ENCODE data around the gene HRAS.

HRAS gene

DNA sequence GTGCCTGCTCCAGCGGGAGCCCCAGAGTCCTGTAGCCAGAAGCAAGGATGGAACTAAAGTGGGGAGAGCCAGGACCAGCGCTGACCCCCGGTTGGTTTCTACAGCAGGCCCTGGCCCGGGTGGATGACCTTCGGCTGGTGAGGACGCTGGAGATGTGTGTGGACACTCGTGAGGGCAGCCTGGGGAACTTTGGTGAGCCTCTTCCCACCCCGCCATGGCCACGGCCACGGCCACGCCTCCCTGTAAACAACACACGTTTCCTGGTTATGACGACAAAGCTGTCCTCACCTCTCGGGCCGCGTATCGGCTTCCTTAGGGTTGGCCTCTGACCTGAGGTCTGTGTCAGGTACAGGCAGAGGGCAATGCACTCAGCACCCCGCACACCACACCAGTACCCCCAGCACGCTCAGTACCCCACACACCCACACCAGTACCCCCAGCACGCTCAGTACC is 6.1 kb upstream of the HRAS start:
- Histone ChIP-seq H3K9ac (ENCODE audit: low read length in 5 of 5) (no peak overlapping the region), H3K4me1 (ENCODE audit: control insufficient read depth in 5 of 5, insufficient read depth in 5 of 5, low read length in 5 of 5) (peaks cover 0 to 14% (median 14%) of the 10 kb centered on the region in 5 donors), H3K9me3 (ENCODE audit: control insufficient read depth in 5 of 5, low read length in 5 of 5) (no peaks in the 10 kb centered on the region), H3K27ac (ENCODE audit: low read depth, low read length) (no peak overlapping the region), H3K36me3 (ENCODE audit: control insufficient read depth in 5 of 5, insufficient read depth in 5 of 5, low read length in 5 of 5) (no peaks in the 10 kb centered on the region), H3K27me3 (ENCODE audit: control insufficient read depth in 5 of 5, insufficient read depth in 4 of 5, low read length in 5 of 5) (peaks cover 0 to 17% (median 9%) of the 10 kb centered on the region in 5 donors), H3K4me3 (ENCODE audit: low read depth in 1 of 5, low read length in 5 of 5) (no peak overlapping the region)

DNA sequence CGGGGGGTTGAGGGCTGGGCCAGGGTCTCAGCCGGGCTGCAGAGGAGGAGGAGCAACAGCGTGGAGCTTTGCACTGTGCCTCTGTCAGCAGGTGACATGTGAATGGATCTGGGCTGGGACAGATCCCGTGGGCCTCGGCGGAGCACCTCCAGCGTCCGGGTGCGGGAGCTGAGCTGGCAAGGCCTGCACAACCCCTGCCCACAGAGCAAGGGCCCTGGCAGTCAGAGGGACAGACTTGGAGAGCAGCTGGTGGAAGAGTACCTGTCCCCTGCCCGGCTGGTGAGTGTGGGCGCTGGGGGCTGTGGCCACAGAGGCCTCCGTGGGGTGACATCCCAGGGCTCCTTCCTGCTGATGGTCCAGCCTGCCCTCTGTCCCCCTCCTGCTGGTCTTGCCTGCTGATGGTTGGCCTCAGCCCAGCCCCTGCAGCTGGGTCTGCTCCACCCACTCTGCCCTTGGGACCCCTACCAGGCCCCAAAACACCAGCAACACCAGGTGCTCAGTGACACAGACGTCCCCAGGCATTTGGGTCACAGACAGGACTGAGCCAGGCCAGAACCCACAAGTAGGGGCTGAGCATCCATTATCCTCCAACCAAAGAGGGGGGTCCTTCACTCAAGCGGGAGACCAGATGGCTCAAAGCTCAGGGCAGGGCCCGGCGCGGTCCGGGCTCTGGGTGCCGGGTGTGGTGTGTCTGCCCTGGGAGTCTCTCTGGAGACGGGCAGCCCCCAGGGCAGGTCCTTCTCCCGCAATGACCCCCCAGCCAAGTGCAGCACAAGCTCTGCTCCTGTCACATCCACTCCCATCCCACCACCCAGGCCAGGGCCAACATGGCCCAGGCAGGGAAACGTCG is 5.4 kb upstream of the HRAS start:
- no peak overlapping the region for H3K9ac ChIP-seq (ENCODE audit: low read length in 5 of 5)
- H3K4me1 ChIP-seq (ENCODE audit: control insufficient read depth in 5 of 5, insufficient read depth in 5 of 5, low read length in 5 of 5), result peaks cover 0 to 20% (median 19%) of the 10 kb centered on the region in 5 donors
- no peak overlapping the region for H3K27ac ChIP-seq (ENCODE audit: low read depth, low read length)
- H3K4me3 ChIP-seq (ENCODE audit: low read depth in 1 of 5, low read length in 5 of 5), result no peak overlapping the region
- no peaks in the 10 kb centered on the region for H3K36me3 ChIP-seq (ENCODE audit: control insufficient read depth in 5 of 5, insufficient read depth in 5 of 5, low read length in 5 of 5)
- peaks cover 0 to 17% (median 9%) of the 10 kb centered on the region in 5 donors for H3K27me3 ChIP-seq (ENCODE audit: control insufficient read depth in 5 of 5, insufficient read depth in 4 of 5, low read length in 5 of 5)
- H3K9me3 ChIP-seq (ENCODE audit: control insufficient read depth in 5 of 5, low read length in 5 of 5), result no peaks in the 10 kb centered on the region

DNA sequence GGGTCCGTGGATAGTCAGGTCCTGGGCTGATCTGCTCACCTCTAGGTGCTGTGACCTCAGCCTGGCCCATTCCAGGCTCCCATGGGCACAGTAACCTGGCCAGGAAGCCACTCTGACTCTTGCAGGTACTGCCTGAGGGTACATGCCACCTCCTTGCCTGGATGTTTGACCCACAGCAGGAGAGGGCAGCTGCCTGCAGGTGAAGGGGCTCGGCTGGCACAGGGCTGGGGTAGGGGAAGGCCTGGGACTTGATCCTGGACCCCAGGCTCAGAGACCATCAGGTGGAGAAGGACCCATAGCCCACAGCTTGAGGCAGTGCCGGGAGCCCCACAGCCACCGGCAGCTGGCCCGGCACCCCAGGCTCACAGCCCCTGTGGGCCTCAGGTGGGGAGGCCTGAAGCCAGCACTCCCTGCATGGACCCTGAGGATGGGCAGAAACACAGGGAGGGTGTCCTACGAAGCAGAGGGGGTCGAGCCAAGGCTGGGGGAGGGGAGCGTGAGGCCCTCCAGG is 4.7 kb upstream of the HRAS start:
- no peaks in the 10 kb centered on the region for H3K9me3 ChIP-seq (ENCODE audit: control insufficient read depth in 5 of 5, low read length in 5 of 5)

DNA sequence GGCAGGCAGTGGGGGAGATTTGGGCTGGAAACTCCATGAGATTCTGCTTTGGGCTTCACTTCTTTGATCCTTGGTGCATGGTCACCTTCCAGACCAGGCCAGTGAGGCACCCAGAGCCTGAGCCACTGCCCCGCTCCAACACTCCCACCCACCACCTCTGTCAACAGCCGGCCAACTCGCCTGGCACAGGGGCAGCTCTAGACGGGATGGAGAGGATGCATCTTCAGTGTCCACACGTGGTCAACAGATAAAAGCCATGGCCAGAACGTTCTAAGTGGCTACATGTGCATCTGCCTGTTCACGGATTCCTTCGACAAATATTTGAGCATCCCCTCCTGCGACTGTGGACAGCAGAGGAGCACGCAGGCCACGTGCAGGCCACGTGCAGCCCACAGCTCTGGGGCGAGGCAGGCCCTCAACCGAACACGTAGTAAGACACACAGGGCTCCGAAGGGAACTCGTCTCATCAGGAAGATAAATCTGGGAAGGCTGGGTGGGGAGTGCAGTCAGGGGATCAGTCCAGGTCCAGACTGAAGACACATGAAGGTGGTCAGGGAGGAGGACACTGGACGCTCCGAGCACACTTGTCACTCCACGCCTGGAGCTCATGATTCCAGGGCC is 3.2 kb upstream of the HRAS start:
- Histone ChIP-seq H3K4me1 (ENCODE audit: control insufficient read depth in 5 of 5, insufficient read depth in 5 of 5, low read length in 5 of 5) (peaks cover 2 to 35% (median 34%) of the 10 kb centered on the region in 5 donors), H3K27me3 (ENCODE audit: control insufficient read depth in 5 of 5, insufficient read depth in 4 of 5, low read length in 5 of 5) (peaks cover 0 to 12% (median 9%) of the 10 kb centered on the region in 5 donors), H3K4me3 (ENCODE audit: low read depth in 1 of 5, low read length in 5 of 5) (no peak overlapping the region), H3K9ac (ENCODE audit: low read length in 5 of 5) (no peak overlapping the region), H3K27ac (ENCODE audit: low read depth, low read length) (no peak overlapping the region), H3K9me3 (ENCODE audit: control insufficient read depth in 5 of 5, low read length in 5 of 5) (no peaks in the 10 kb centered on the region), H3K36me3 (ENCODE audit: control insufficient read depth in 5 of 5, insufficient read depth in 5 of 5, low read length in 5 of 5) (peaks cover 0 to 4% (median 2%) of the 10 kb centered on the region in 5 donors)

More for the DNA sequence above, 4.7 kb upstream of the HRAS start:
- H3K36me3 ChIP-seq (ENCODE audit: control insufficient read depth in 5 of 5, insufficient read depth in 5 of 5, low read length in 5 of 5), result no peaks in the 10 kb centered on the region
- no peak overlapping the region for H3K27ac ChIP-seq (ENCODE audit: low read depth, low read length)
- peaks cover 0 to 12% (median 9%) of the 10 kb centered on the region in 5 donors for H3K27me3 ChIP-seq (ENCODE audit: control insufficient read depth in 5 of 5, insufficient read depth in 4 of 5, low read length in 5 of 5)
- H3K4me3 ChIP-seq (ENCODE audit: low read depth in 1 of 5, low read length in 5 of 5), result no peak overlapping the region
- no peak overlapping the region for H3K9ac ChIP-seq (ENCODE audit: low read length in 5 of 5)
- H3K4me1 ChIP-seq (ENCODE audit: control insufficient read depth in 5 of 5, insufficient read depth in 5 of 5, low read length in 5 of 5), result peaks cover 0 to 22% (median 20%) of the 10 kb centered on the region in 5 donors

DNA sequence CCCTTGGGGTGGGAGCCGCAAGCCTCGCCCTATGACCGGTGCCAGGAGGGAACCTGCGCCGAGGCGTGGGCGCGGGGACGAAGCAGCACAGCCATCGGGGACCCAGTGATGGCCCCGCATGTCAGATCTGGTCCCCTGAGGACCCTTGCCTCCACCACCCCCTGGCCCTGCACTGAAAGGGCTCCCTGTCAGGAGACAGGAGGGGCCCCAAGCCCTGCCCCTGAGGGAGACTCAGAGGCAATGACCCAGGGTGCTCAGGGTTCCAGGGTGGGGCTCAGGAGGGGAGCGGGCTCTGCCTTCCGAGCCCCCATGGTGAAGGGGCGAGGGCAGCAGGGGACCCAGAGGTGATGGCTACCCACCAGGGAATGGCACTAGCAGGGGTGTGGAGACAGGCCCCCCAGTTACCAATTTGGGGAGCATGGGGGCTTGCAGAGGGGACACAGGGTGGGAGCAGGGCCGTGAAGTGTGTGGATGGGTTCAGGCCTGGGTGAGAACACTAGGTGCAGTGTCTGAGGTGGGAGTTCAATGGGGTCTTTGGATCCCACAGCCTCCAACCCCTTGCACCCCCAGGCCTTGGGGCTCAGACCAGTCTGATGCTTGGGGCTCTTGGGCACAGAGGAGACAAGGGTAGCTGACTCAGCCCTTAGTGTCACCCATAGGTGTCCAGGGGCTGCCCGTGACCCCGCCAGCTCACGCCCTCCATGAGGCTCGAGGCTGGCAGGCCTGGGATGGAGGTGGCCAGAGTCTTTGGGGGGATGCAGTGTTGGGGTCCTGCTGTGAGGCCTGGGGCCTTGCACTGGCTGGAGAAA is 2.5 kb upstream of the HRAS start:
- Histone ChIP-seq H3K27me3 (ENCODE audit: control insufficient read depth in 5 of 5, insufficient read depth in 4 of 5, low read length in 5 of 5) (peaks cover 0 to 12% (median 9%) of the 10 kb centered on the region in 5 donors), H3K4me3 (ENCODE audit: low read depth in 1 of 5, low read length in 5 of 5) (peak overlapping the region in 3 of 5 donors; percentile 48 to 78 (median 65)), H3K36me3 (ENCODE audit: control insufficient read depth in 5 of 5, insufficient read depth in 5 of 5, low read length in 5 of 5) (peaks cover 0 to 10% (median 8%) of the 10 kb centered on the region in 5 donors), H3K9ac (ENCODE audit: low read length in 5 of 5) (no peak overlapping the region), H3K27ac (ENCODE audit: low read depth, low read length) (no peak overlapping the region), H3K4me1 (ENCODE audit: control insufficient read depth in 5 of 5, insufficient read depth in 5 of 5, low read length in 5 of 5) (peaks cover 2 to 42% (median 37%) of the 10 kb centered on the region in 5 donors), H3K9me3 (ENCODE audit: control insufficient read depth in 5 of 5, low read length in 5 of 5) (no peaks in the 10 kb centered on the region)

DNA sequence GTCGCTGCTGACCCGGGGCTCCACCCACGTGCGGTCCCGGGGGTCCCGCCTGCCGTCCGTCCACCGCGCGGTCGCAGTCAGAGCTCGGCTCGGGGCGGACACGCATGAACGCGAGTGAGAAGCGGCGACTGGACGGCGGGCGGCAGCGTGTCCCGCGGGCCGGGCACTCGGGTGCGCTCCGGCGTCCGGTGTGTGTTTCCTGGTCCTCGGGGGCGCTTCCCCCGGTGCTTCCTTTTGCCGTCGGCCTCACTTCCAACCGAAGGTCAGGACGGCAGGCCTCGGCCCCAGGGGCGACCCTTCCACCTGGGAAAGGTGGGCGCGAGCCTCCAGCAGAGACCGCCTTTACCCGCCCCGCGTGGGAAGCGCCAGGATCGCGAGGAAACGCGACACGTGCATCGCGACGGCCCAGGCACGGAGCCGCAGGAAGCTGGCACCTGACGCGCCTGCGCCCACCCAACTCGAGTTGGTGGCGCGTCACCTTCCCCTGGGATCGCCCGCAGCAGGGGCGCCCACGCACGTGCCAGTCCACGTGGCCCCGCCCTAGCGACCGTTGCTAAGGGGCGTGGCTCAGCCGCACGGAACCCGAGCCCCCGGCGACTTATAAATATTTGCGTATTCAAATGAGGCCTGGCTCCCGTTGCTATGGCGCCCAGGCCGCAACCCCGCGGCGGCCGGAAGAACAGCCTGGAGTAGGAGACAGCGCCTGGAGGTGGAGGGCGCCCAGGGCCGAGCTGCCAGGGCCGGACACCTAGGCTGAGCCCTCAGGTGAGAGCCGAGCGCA is 1.7 kb upstream of the HRAS start, which contains the start of gene LRRC56:
Gene LRRC56, plus strand, starts transcription at position 687 of the 781 bp plus-strand sequence. CDS start 3,158 bp downstream, outside the sequence.
- Histone ChIP-seq H3K9ac (ENCODE audit: low read length in 5 of 5) (no peak within 1 kb of the TSS), H3K4me1 (ENCODE audit: control insufficient read depth in 5 of 5, insufficient read depth in 5 of 5, low read length in 5 of 5) (peaks cover 6 to 50% (median 37%) of the 10 kb centered on the region in 5 donors), H3K9me3 (ENCODE audit: control insufficient read depth in 5 of 5, low read length in 5 of 5) (no peaks in the 10 kb centered on the region), H3K36me3 (ENCODE audit: control insufficient read depth in 5 of 5, insufficient read depth in 5 of 5, low read length in 5 of 5) (peaks cover 0 to 18% (median 16%) of the 10 kb centered on the region in 5 donors), H3K4me3 (ENCODE audit: low read depth in 1 of 5, low read length in 5 of 5) (peak within 1 kb of the TSS in 4 of 5 donors; percentile 2 to 78 (median 56)), H3K27ac (ENCODE audit: low read depth, low read length) (no peak within 1 kb of the TSS), H3K27me3 (ENCODE audit: control insufficient read depth in 5 of 5, insufficient read depth in 4 of 5, low read length in 5 of 5) (peaks cover 0 to 12% (median 9%) of the 10 kb centered on the region in 5 donors)

DNA sequence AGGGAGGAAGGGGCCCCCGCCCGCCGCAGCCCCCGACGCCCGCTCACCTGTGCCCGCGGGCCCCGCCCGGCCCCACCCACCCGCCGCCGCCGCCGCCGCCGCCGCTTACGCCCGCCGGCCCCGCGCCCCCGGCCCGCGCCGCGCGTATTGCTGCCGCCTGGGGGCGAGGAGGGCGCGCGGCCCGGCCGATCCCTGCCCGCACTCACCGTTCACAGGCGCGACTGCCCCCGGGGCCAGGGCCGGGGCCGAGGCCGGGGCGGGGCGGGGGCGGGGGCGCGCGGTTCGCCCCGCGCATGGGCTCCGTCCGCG is 212 bp downstream of the HRAS start:
- Histone ChIP-seq H3K27ac (ENCODE audit: low read depth, low read length) (no peak overlapping the region), H3K27me3 (ENCODE audit: control insufficient read depth in 5 of 5, insufficient read depth in 4 of 5, low read length in 5 of 5) (peaks cover 0 to 12% (median 9%) of the 10 kb centered on the region in 5 donors), H3K36me3 (ENCODE audit: control insufficient read depth in 5 of 5, insufficient read depth in 5 of 5, low read length in 5 of 5) (peaks cover 0 to 31% (median 29%) of the 10 kb centered on the region in 5 donors), H3K4me3 (ENCODE audit: low read depth in 1 of 5, low read length in 5 of 5) (peak overlapping the region in 3 of 5 donors; percentile 74 to 85 (median 84)), H3K4me1 (ENCODE audit: control insufficient read depth in 5 of 5, insufficient read depth in 5 of 5, low read length in 5 of 5) (peaks cover 6 to 52% (median 37%) of the 10 kb centered on the region in 5 donors), H3K9me3 (ENCODE audit: control insufficient read depth in 5 of 5, low read length in 5 of 5) (no peaks in the 10 kb centered on the region), H3K9ac (ENCODE audit: low read length in 5 of 5) (peak overlapping the region in 1 of 5 donors; percentile 83)

DNA sequence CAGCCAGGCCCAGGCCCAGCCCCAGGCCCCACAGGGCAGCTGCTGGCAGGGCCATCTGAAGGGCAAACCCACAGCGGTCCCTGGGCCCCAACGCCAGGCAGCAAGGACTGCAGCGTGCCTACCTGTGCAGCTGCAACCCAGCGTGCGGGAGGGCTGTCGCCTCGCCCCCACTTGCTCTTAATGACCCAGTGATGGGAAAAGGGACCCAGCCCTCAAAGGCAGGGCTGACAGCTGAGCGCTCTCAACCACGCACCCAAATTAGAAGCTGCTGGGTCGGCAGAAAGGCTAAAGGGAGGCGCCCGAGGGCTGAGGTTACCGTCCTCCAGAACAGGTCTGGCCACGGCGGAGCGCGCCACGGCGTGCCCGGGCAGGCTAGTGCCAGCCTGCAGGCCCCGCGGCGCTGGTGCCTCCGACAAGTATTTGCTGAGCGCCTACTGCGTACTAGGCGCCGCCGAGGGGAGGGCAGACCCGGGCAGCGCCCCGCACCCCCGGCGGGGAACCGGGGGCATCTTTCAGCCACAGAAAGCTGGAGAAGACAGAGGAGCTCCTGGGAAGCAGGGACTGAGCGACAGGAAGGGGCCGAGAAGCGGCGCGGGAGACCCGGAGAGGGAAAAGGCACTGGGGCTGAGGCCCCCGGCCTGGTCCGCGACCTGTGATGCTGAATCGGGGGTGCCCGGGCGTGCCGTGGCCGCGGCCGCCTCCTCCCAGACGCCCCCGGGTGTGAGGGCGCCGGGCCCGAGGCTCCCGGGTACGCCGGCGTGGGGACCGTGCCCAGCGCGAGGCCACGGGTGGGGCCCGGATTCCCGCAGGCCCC is 773 bp downstream of the HRAS start:
- Histone ChIP-seq H3K27me3 (ENCODE audit: control insufficient read depth in 5 of 5, insufficient read depth in 4 of 5, low read length in 5 of 5) (peaks cover 0 to 9% (median 7%) of the 10 kb centered on the region in 5 donors), H3K4me3 (ENCODE audit: low read depth in 1 of 5, low read length in 5 of 5) (peak overlapping the region in 4 of 5 donors; percentile 73 to 85 (median 79)), H3K36me3 (ENCODE audit: control insufficient read depth in 5 of 5, insufficient read depth in 5 of 5, low read length in 5 of 5) (peaks cover 0 to 34% (median 29%) of the 10 kb centered on the region in 5 donors), H3K27ac (ENCODE audit: low read depth, low read length) (no peak overlapping the region), H3K4me1 (ENCODE audit: control insufficient read depth in 5 of 5, insufficient read depth in 5 of 5, low read length in 5 of 5) (peaks cover 6 to 52% (median 37%) of the 10 kb centered on the region in 5 donors), H3K9me3 (ENCODE audit: control insufficient read depth in 5 of 5, low read length in 5 of 5) (no peaks in the 10 kb centered on the region), H3K9ac (ENCODE audit: low read length in 5 of 5) (peak overlapping the region in 4 of 5 donors; percentile 77 to 90 (median 84))

All from subcutaneous abdominal adipose tissue (tissue), 5 donors.